Fibroblast of lung (primary cell): ENCODE measurements around the gene UBE2N. TPM values are rescaled to one million over a fixed set of nuclear protein-coding genes. Genes with fewer than 3 reads are reported as not detected.
"Not testable (repeated sequence)": the region's sequence is repeated elsewhere in the genome, so short reads cannot be mapped to it uniquely, and the experiment has no call there.

Experiments used
- DNase-seq, 2 donors: peaks; one replicate each; pipeline versions ENCODE4 v3.0.0 to v3.0.0-alpha.2; 2010; ENCODE audit warnings: low read depth in 2 of 2
- H2AFZ ChIP-seq: 2 replicates; pipeline ENCODE4 v1.5.1; 2012; ENCODE audit warnings: low read length, control low read depth, inconsistent platforms
- H3K27ac ChIP-seq: 2 replicates; pipeline ENCODE4 v1.5.1; 2011; ENCODE audit warnings: low read length, control low read depth; ENCODE audit not compliant: insufficient read depth
- H3K27me3 ChIP-seq: 2 replicates; pipeline ENCODE4 v1.5.1; 2011; ENCODE audit warnings: mild to moderate bottlenecking, low read length; ENCODE audit not compliant: control insufficient read depth, insufficient read depth
- H3K36me3 ChIP-seq: 2 replicates; pipeline ENCODE4 v1.5.1; 2011; ENCODE audit warnings: low read length; ENCODE audit not compliant: control insufficient read depth, insufficient read depth
- H3K4me1 ChIP-seq: 2 replicates; pipeline ENCODE4 v1.5.1; 2011; ENCODE audit warnings: low read length; ENCODE audit not compliant: control insufficient read depth, insufficient read depth; ENCODE audit errors: extremely low read depth
- H3K4me2 ChIP-seq: 2 replicates; pipeline ENCODE4 v1.5.1; 2011; ENCODE audit warnings: low read length, control low read depth; ENCODE audit not compliant: insufficient read depth; ENCODE audit errors: extremely low read depth
- H3K4me3 ChIP-seq, 4 experiments: fragments of 200-600 bp in 1 of 4; sonication (generic) in 1 of 4; replicated peaks in 1 of 4; 2 replicates each; pipeline ENCODE4 v1.5.1; 2011 to 2016; ENCODE audit warnings: low read length in 4 of 4, low read depth in 3 of 4, mild to moderate bottlenecking in 3 of 4, control low read depth in 2 of 4, inconsistent platforms in 1 of 4, mixed read lengths in 1 of 4; ENCODE audit not compliant: insufficient read depth in 1 of 4; ENCODE audit errors: control extremely low read depth in 1 of 4
- H3K79me2 ChIP-seq: 2 replicates; pipeline ENCODE4 v1.5.1; 2012; ENCODE audit warnings: mild to moderate bottlenecking, low read length, inconsistent platforms; ENCODE audit not compliant: control insufficient read depth, insufficient read depth
- H3K9ac ChIP-seq: 2 replicates; pipeline ENCODE4 v1.5.1; 2011; ENCODE audit warnings: mild to moderate bottlenecking, low read length, control low read depth; ENCODE audit not compliant: insufficient read depth
- H3K9me3 ChIP-seq: 2 replicates; pipeline ENCODE4 v1.5.1; 2012; ENCODE audit warnings: low read depth, low read length; ENCODE audit not compliant: control insufficient read depth, insufficient read depth
- H4K20me1 ChIP-seq: 2 replicates; pipeline ENCODE4 v1.5.1; 2011; ENCODE audit warnings: low read length; ENCODE audit not compliant: control insufficient read depth, insufficient read depth; ENCODE audit errors: extremely low read depth
- CTCF ChIP-seq, 2 donors: IDR thresholded peaks in 1 of 2; conservative IDR thresholded peaks in 1 of 2; 1 replicate in 1 of 2; 2 replicates in 1 of 2; pipeline ENCODE4 v1.5.1; 2011 to 2012; ENCODE audit warnings: low read length in 2 of 2, control low read depth in 1 of 2, inconsistent platforms in 1 of 2, low read depth in 1 of 2, mild to moderate bottlenecking in 1 of 2
- EZH2 ChIP-seq: IDR thresholded peaks from 2 replicates; pipeline ENCODE4 v1.5.1; 2012; ENCODE audit warnings: low read length, control low read depth, mild to moderate bottlenecking; ENCODE audit errors: missing control alignments
- polyA plus RNA-seq, 2 donors: library from polyadenylated mRNA; depleted of rRNA in 1 of 2; stranded (reverse) in 1 of 2; unstranded in 1 of 2; fragments of >200 nt; gene quantifications; 2 replicates each; pipeline ENCODE4 v1.2.1, GENCODE V29; 2011 to 2012; ENCODE audit warnings: missing spikeins in 1 of 2
- total RNA-seq: library from RNA; depleted of rRNA; stranded (reverse); fragments of >200 nt; gene quantifications from 2 replicates; pipeline ENCODE4 v1.2.1, GENCODE V29; 2014

The UBE2N gene
- total and polyA plus RNA-seq, 2 donors (not counting 1 experiment from before 2014, with no cell fraction given) = 115 to 149 TPM

- H3K4me3 ChIP-seq = no peak overlapping the region
- no peaks in the 10 kb centered on the region for H3K36me3 ChIP-seq
- peaks cover 10% of the 10 kb centered on the region for H3K4me1 ChIP-seq
- no peak overlapping the region for H2AFZ ChIP-seq
- peaks cover 10% of the 10 kb centered on the region for H4K20me1 ChIP-seq
- H3K27ac ChIP-seq = no peak overlapping the region
- no peak overlapping the region for H3K9ac ChIP-seq
- H3K27me3 ChIP-seq = no peaks in the 10 kb centered on the region
- no peaks in the 10 kb centered on the region for H3K9me3 ChIP-seq
- no peak for DNase-seq
- TF ChIP-seq CTCF (conservative IDR thresholded peaks at IDR 0.05 in 1 of 2, IDR thresholded peaks at IDR 0.05 in 1 of 2; ENCODE audit: low read depth in 1 of 2, low read length in 2 of 2) = no peak
- peak overlapping the region; percentile 54 for H3K4me2 ChIP-seq
- H3K79me2 ChIP-seq = peaks cover 81% of the 10 kb centered on the region
These were observed 3.3 kb downstream of the UBE2N start for GRCh38 chr12:93438266-93439050.

- DNase-seq = peak; percentile 24 to 39
- H3K27ac ChIP-seq = no peak overlapping the region
- H4K20me1 ChIP-seq = peaks cover 5% of the 10 kb centered on the region
These were observed 7.4 kb downstream of the UBE2N start for GRCh38 chr12:93434256-93434865.

GRCh38 chr12:93432031-93432430, 9.7 kb downstream of the UBE2N start:
- not testable (repeated sequence) for H3K4me3 ChIP-seq, H3K9ac ChIP-seq, H3K36me3 ChIP-seq, H4K20me1 ChIP-seq, H2AFZ ChIP-seq, H3K27ac ChIP-seq, H3K27me3 ChIP-seq, H3K4me2 ChIP-seq, DNase-seq, H3K4me1 ChIP-seq, H3K9me3 ChIP-seq
- peaks cover 94% of the 10 kb centered on the region for H3K79me2 ChIP-seq

More at GRCh38 chr12:93434256-93434865, 7.4 kb downstream of the UBE2N start:
- H3K9me3 ChIP-seq = no peaks in the 10 kb centered on the region
- peaks cover 7% of the 10 kb centered on the region for H3K4me1 ChIP-seq
- H3K9ac ChIP-seq = no peak overlapping the region
- H3K4me3 ChIP-seq = peak overlapping the region in 2 of 4 experiments; percentile 2 to 24
- H2AFZ ChIP-seq = no peak overlapping the region
- H3K79me2 ChIP-seq = peaks cover 95% of the 10 kb centered on the region
- H3K36me3 ChIP-seq = no peaks in the 10 kb centered on the region
- peak overlapping the region; percentile 62 for H3K4me2 ChIP-seq
- no peak for TF ChIP-seq EZH2
- TF ChIP-seq CTCF (conservative IDR thresholded peaks at IDR 0.05 in 1 of 2, IDR thresholded peaks at IDR 0.05 in 1 of 2; ENCODE audit: low read depth in 1 of 2, low read length in 2 of 2) = no peak
- H3K27me3 ChIP-seq = no peaks in the 10 kb centered on the region
